NCI-H748 treated with DMSO at 0.1 percent for 48 hours (cell line): ENCODE measurements around the gene ST6GALNAC3.
"Not testable (repeated sequence)": the region's sequence is repeated elsewhere in the genome, so short reads cannot be mapped to it uniquely, and the experiment has no call there.

Experiments used
- DNase-seq: peaks from one replicate; lab custom pipeline; 2025; lab: John Stamatoyannopoulos, UW

The ST6GALNAC3 gene

GRCh38 chr1:76073481-76073880 lies 1.1 kb upstream of the ST6GALNAC3 start:
- no peak for DNase-seq

GRCh38 chr1:76075188-76075489 lies 593 bp downstream of the ST6GALNAC3 start:
- DNase-seq: no peak

GRCh38 chr1:76075877-76076276 lies 1.3 kb downstream of the ST6GALNAC3 start:
- DNase-seq: no peak

- DNase-seq: peak; percentile 6
Measured at GRCh38 chr1:76079475-76080227, 5.1 kb downstream of the ST6GALNAC3 start.

GRCh38 chr1:76080552-76081079 lies 6.1 kb downstream of the ST6GALNAC3 start:
- no peak for DNase-seq

- DNase-seq: no peak
Measured at GRCh38 chr1:76082062-76082461, 7.5 kb downstream of the ST6GALNAC3 start.

- DNase-seq: no peak
Measured at GRCh38 chr1:76083189-76083588, 8.6 kb downstream of the ST6GALNAC3 start.

GRCh38 chr1:76084029-76084627 lies 9.6 kb downstream of the ST6GALNAC3 start:
- no peak for DNase-seq

- DNase-seq: no peak
Measured at GRCh38 chr1:76084685-76085084, 10.1 kb downstream of the ST6GALNAC3 start.

GRCh38 chr1:76086109-76086508 lies 11.6 kb downstream of the ST6GALNAC3 start:
- DNase-seq: no peak

- no peak for DNase-seq
Measured at GRCh38 chr1:76086597-76086996, 12.1 kb downstream of the ST6GALNAC3 start.

- no peak for DNase-seq
Measured at GRCh38 chr1:76090283-76091203, 16.0 kb downstream of the ST6GALNAC3 start.

- DNase-seq: no peak
Measured at GRCh38 chr1:76092812-76093211, 18.3 kb downstream of the ST6GALNAC3 start.

GRCh38 chr1:76093522-76094312 lies 19.2 kb downstream of the ST6GALNAC3 start:
- DNase-seq: no peak

GRCh38 chr1:76095802-76096201 lies 21.3 kb downstream of the ST6GALNAC3 start:
- DNase-seq: no peak

GRCh38 chr1:76097064-76097463 lies 22.5 kb downstream of the ST6GALNAC3 start:
- not testable (repeated sequence) for DNase-seq

- DNase-seq: no peak
Measured at GRCh38 chr1:76098845-76099244, 24.3 kb downstream of the ST6GALNAC3 start.

GRCh38 chr1:76101548-76101947 lies 27.0 kb downstream of the ST6GALNAC3 start:
- DNase-seq: no peak

GRCh38 chr1:76102046-76102445 lies 27.5 kb downstream of the ST6GALNAC3 start:
- no peak for DNase-seq

GRCh38 chr1:76103034-76103433 lies 28.5 kb downstream of the ST6GALNAC3 start:
- DNase-seq: no peak

GRCh38 chr1:76105372-76105771 lies 30.8 kb downstream of the ST6GALNAC3 start:
- DNase-seq: no peak

- no peak for DNase-seq
Measured at GRCh38 chr1:76106251-76106650, 31.7 kb downstream of the ST6GALNAC3 start.
